Keratinocyte (primary cell): ENCODE data around the gene KLF2. TPM values are rescaled to one million over a fixed set of nuclear protein-coding genes. Genes with fewer than 3 reads are reported as not detected.

Source experiments
- DNase-seq: peaks from one replicate; pipeline ENCODE4 v3.0.0-alpha.2; 2011; ENCODE audit warnings: low read depth, missing footprints, low spot score
- FAIRE-seq: peaks from 2 replicates; lab custom pipeline; 2011; peaks lifted over from hg19 to GRCh38; lab: Jason Lieb, UNC
- H2AFZ ChIP-seq: 2 replicates; pipeline ENCODE4 v1.6.0; 2012; ENCODE audit warnings: low read length, control low read depth, inconsistent platforms; ENCODE audit not compliant: control insufficient read depth
- H3K27ac ChIP-seq: 2 replicates; pipeline ENCODE4 v1.5.1; 2011; ENCODE audit warnings: low read length; ENCODE audit not compliant: control insufficient read depth, insufficient read depth
- H3K27me3 ChIP-seq: 3 replicates; pipeline ENCODE4 v1.6.0; 2011; ENCODE audit warnings: low read length; ENCODE audit not compliant: control insufficient read depth, insufficient read depth; ENCODE audit errors: extremely low read depth
- H3K36me3 ChIP-seq, 2 experiments: 2 replicates in 1 of 2; 3 replicates in 1 of 2; pipeline ENCODE4 v1.5.1; 2011; ENCODE audit warnings: low read length in 2 of 2, mild to moderate bottlenecking in 1 of 2; ENCODE audit not compliant: control insufficient read depth in 2 of 2, insufficient read depth in 2 of 2; ENCODE audit errors: extremely low read depth in 1 of 2
- H3K4me1 ChIP-seq: 3 replicates; pipeline ENCODE4 v1.5.1; 2011; ENCODE audit warnings: low read length; ENCODE audit not compliant: control insufficient read depth, insufficient read depth; ENCODE audit errors: extremely low read depth
- H3K4me2 ChIP-seq: 3 replicates; pipeline ENCODE4 v1.6.0; 2011; ENCODE audit warnings: low read depth, low read length; ENCODE audit not compliant: control insufficient read depth, insufficient read depth; ENCODE audit errors: extremely low read depth
- H3K4me3 ChIP-seq, 3 experiments: fragments of 200-600 bp in 1 of 3; sonication (generic) in 1 of 3; 2 replicates in 2 of 3; 3 replicates in 1 of 3; pipeline ENCODE4 v1.5.1; 2011 to 2016; ENCODE audit warnings: low read length in 3 of 3, mild to moderate bottlenecking in 3 of 3, control low read depth in 2 of 3, inconsistent platforms in 1 of 3, low read depth in 1 of 3, mixed read lengths in 1 of 3, mixed run types in 1 of 3, moderate library complexity in 1 of 3; ENCODE audit not compliant: control insufficient read depth in 2 of 3, insufficient read depth in 2 of 3; ENCODE audit errors: extremely low read depth in 1 of 3
- H3K79me2 ChIP-seq: 2 replicates; pipeline ENCODE4 v1.6.0; 2012; ENCODE audit warnings: low read length; ENCODE audit not compliant: control insufficient read depth, insufficient read depth
- H3K9ac ChIP-seq: 3 replicates; pipeline ENCODE4 v1.6.0; 2011; ENCODE audit warnings: low read length; ENCODE audit not compliant: control insufficient read depth, insufficient read depth; ENCODE audit errors: extremely low read depth
- H3K9me1 ChIP-seq: 3 replicates; pipeline ENCODE4 v1.6.0; 2011; ENCODE audit warnings: low read length; ENCODE audit not compliant: control insufficient read depth, insufficient read depth; ENCODE audit errors: extremely low read depth
- H3K9me3 ChIP-seq: 2 replicates; pipeline ENCODE4 v1.5.1; 2012; ENCODE audit warnings: low read depth, low read length; ENCODE audit not compliant: control insufficient read depth
- H4K20me1 ChIP-seq: 3 replicates; pipeline ENCODE4 v1.6.0; 2011; ENCODE audit warnings: low read length; ENCODE audit not compliant: control insufficient read depth, insufficient read depth; ENCODE audit errors: extremely low read depth
- EZH2 ChIP-seq: IDR thresholded peaks from one replicate; pipeline ENCODE4 v1.6.1; 2012; ENCODE audit warnings: inconsistent platforms, mild to moderate bottlenecking, low read length, moderate library complexity
- dilution Hi-C: fragments of 300-500 bp; cut with MboI; formaldehyde crosslinking; loops from one replicate; pipeline ENCODE4 v1.7.0; 2020; ENCODE audit warnings: low sequenced_read_pairs; ENCODE audit not compliant: extremely low pct_ligation_motif_present
- polyA plus RNA-seq, 5 experiments: library from polyadenylated mRNA; depleted of rRNA in 3 of 5; stranded (reverse) in 3 of 5; stranded (forward) in 1 of 5; unstranded in 1 of 5; fragments of >200 nt; gene quantifications; 1 replicate in 1 of 5; 2 replicates in 3 of 5; 3 replicates in 1 of 5; pipeline versions ENCODE4 v1.2.1 to v1.2.3, GENCODE V29; 2011 to 2012; ENCODE audit warnings: missing spikeins in 2 of 5, low read depth in 1 of 5, low replicate concordance in 1 of 5
- TF ChIP-seq, protein P1 (sequence below), 3 experiments: IDR thresholded peaks in 1 of 3; conservative IDR thresholded peaks in 1 of 3; optimal IDR thresholded peaks in 1 of 3; 2 replicates in 2 of 3; 3 replicates in 1 of 3; pipeline versions ENCODE3 to v1.5.1; 2011; ENCODE audit warnings: low read length in 3 of 3, mild to moderate bottlenecking in 3 of 3, moderate library complexity in 2 of 3, control low read depth in 1 of 3, inconsistent platforms in 1 of 3; ENCODE audit not compliant: insufficient read depth in 2 of 3; ENCODE audit errors: extremely low read depth in 1 of 3

The KLF2 gene
- polyA plus RNA-seq, 1 donor (not counting 4 experiments of a cell fraction or from before 2014, with no cell fraction given): not detected

DNA sequence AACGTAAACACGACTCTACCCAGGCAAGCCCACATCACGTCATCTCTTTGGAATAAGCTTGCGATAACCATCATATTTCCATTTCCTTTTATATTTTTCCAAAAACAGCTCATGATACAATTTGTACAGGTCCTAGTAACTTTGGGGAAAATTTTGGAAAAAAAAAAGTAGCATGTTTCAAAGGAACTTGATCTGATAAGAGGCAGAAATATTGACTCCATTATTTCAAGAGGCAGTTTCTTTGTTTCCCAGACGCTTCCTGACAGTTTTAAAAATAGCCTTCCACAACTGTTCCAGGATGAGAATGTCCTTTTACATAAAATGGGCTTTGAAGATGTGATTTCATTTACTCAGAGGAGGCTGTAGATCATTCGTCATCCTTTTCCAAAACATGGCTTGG, 23.1 kb downstream of the KLF2 start:
- FAIRE-seq (no peak), DNase-seq (no peak)
- no peak overlapping the region for H3K9ac ChIP-seq
- H3K4me1 ChIP-seq: no peaks in the 10 kb centered on the region
- no peak overlapping the region for H3K4me2 ChIP-seq
- H3K9me3 ChIP-seq: no peaks in the 10 kb centered on the region
- H3K27ac ChIP-seq: no peak overlapping the region
- no peaks in the 10 kb centered on the region for H3K9me1 ChIP-seq
- H3K36me3 ChIP-seq: no peaks in the 10 kb centered on the region
- no peaks in the 10 kb centered on the region for H4K20me1 ChIP-seq
- dilution Hi-C loops: no loop called here
- no peak overlapping the region for H3K4me3 ChIP-seq
- no peaks in the 10 kb centered on the region for H3K27me3 ChIP-seq
- H2AFZ ChIP-seq: no peak overlapping the region
- TF ChIP-seq EZH2: no peak
- TF ChIP-seq, protein P1, sequence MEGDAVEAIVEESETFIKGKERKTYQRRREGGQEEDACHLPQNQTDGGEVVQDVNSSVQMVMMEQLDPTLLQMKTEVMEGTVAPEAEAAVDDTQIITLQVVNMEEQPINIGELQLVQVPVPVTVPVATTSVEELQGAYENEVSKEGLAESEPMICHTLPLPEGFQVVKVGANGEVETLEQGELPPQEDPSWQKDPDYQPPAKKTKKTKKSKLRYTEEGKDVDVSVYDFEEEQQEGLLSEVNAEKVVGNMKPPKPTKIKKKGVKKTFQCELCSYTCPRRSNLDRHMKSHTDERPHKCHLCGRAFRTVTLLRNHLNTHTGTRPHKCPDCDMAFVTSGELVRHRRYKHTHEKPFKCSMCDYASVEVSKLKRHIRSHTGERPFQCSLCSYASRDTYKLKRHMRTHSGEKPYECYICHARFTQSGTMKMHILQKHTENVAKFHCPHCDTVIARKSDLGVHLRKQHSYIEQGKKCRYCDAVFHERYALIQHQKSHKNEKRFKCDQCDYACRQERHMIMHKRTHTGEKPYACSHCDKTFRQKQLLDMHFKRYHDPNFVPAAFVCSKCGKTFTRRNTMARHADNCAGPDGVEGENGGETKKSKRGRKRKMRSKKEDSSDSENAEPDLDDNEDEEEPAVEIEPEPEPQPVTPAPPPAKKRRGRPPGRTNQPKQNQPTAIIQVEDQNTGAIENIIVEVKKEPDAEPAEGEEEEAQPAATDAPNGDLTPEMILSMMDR (optimal IDR thresholded peaks at IDR 0.05 in 1 of 3, IDR thresholded peaks at IDR 0.05 in 1 of 3, conservative IDR thresholded peaks at IDR 0.05 in 1 of 3; ENCODE audit: extremely low read depth in 1 of 3, insufficient read depth in 2 of 3, low read length in 3 of 3): no peak
- no peaks in the 10 kb centered on the region for H3K79me2 ChIP-seq

DNA sequence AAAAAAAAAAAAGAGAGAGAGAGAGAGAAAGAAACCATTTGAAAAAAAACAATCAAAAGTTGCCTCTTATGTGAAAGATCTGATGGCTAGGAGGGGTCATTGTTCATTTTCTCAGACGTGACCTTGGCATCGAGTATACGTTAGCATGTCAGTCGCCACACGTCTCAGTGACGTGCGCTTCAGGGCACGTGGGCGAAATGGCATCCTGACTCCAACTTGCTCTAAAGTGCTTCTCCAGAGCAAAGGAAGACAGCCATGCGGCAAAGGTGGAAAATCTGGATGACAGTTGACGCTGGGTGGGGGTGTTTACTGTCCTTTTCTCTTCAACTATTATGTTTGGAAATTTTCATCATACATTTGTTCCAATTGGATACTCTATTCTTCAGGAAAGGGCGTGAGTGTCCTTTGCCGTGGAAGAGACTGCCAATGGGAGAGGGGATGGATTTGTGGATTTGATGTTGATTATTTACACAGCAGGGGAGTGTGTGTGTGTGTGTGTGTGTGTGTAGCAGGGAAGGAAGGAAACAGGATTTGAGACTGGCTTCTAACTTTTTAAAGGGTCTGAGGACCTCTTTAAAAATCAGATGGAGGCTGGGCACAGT, 25.0 kb downstream of the KLF2 start:
- TF ChIP-seq, protein P1 (optimal IDR thresholded peaks at IDR 0.05 in 1 of 3, IDR thresholded peaks at IDR 0.05 in 1 of 3, conservative IDR thresholded peaks at IDR 0.05 in 1 of 3; ENCODE audit: extremely low read depth in 1 of 3, insufficient read depth in 2 of 3, low read length in 3 of 3): no peak
- TF ChIP-seq EZH2: no peak
- no peak overlapping the region for H3K4me2 ChIP-seq
- H2AFZ ChIP-seq: no peak overlapping the region
- H3K9ac ChIP-seq: no peak overlapping the region
- H3K4me1 ChIP-seq: no peaks in the 10 kb centered on the region
- DNase-seq (no peak), FAIRE-seq (no peak)
- H3K27me3 ChIP-seq: no peaks in the 10 kb centered on the region
- no peaks in the 10 kb centered on the region for H3K36me3 ChIP-seq
- H3K9me1 ChIP-seq: no peaks in the 10 kb centered on the region
- no peaks in the 10 kb centered on the region for H4K20me1 ChIP-seq
- dilution Hi-C loops: loop anchor here (25.0 kb wide), 1 partner anchor 137 kb away; no protein-coding TSS in a partner anchor
- H3K27ac ChIP-seq: no peak overlapping the region
- no peaks in the 10 kb centered on the region for H3K79me2 ChIP-seq
- no peaks in the 10 kb centered on the region for H3K9me3 ChIP-seq
- no peak overlapping the region for H3K4me3 ChIP-seq
